ENCODE measurements around the gene FAM174C. TPM values are rescaled to one million over a fixed set of nuclear protein-coding genes. Genes with fewer than 3 reads are reported as not detected.
"Not testable (repeated sequence)": the region's sequence is repeated elsewhere in the genome, so short reads cannot be mapped to it uniquely, and the experiment has no call there.

The FAM174C gene
- total RNA-seq, 4 donors from 2014 or later = 14.2 to 42.2 (median 21.8) TPM

- Histone ChIP-seq H3K27ac (no peak overlapping the region), H3K27me3 (peaks cover 95% of the 10 kb centered on the region)
- WGBS, 2 donors (ENCODE audit: low coverage in 1 of 2) = 74 to 93% methylated on average over 3 of the region's 13 CpGs
Measured at GRCh38 chr19:1316466-1316865, 41.1 kb downstream of the FAM174C start.

GRCh38 chr19:1317274-1318003, 42.1 kb downstream of the FAM174C start:
- no peaks in the 10 kb centered on the region for H3K36me3 ChIP-seq
- TF ChIP-seq POLR2A (IDR thresholded peaks at IDR 0.05) (no peak), POLR2AphosphoS5 (IDR thresholded peaks at IDR 0.05) (no peak), CTCF (IDR thresholded peaks at IDR 0.05) (no peak)
- H3K4me1 ChIP-seq = peaks cover 0 to 10% (median 0%) of the 10 kb centered on the region in 3 donors
- H3K4me3 ChIP-seq = no peak overlapping the region
- 71 to 78% methylated on average over 6 to 12 of the region's 17 CpGs for WGBS, 2 donors (ENCODE audit: low coverage in 1 of 2)
- H3K27ac ChIP-seq = no peak overlapping the region
- peaks cover 95% of the 10 kb centered on the region for H3K27me3 ChIP-seq
- no peaks in the 10 kb centered on the region for H3K9me3 ChIP-seq
- ATAC-seq = no peak

More at GRCh38 chr19:1316466-1316865, 41.1 kb downstream of the FAM174C start:
- H3K9me3 ChIP-seq = no peaks in the 10 kb centered on the region
- H3K36me3 ChIP-seq = no peaks in the 10 kb centered on the region
- no peak overlapping the region for H3K4me3 ChIP-seq
- ATAC-seq = no peak
- peaks cover 0 to 10% (median 0%) of the 10 kb centered on the region in 3 donors for H3K4me1 ChIP-seq
- no peak for TF ChIP-seq CTCF (IDR thresholded peaks at IDR 0.05)
- TF ChIP-seq POLR2AphosphoS5 (IDR thresholded peaks at IDR 0.05) = no peak
- TF ChIP-seq EP300 (IDR thresholded peaks at IDR 0.05) = no peak
- no peak for TF ChIP-seq POLR2A (IDR thresholded peaks at IDR 0.05)

- Histone ChIP-seq H3K36me3 (no peaks in the 10 kb centered on the region), H3K9me3 (no peaks in the 10 kb centered on the region), H3K27me3 (peaks cover 92% of the 10 kb centered on the region), H3K4me1 (peaks cover 0 to 10% (median 0%) of the 10 kb centered on the region in 3 donors), H3K4me3 (no peak overlapping the region), H3K27ac (no peak overlapping the region)
- ATAC-seq = no peak
- TF ChIP-seq POLR2A (IDR thresholded peaks at IDR 0.05) = no peak
- no peak for TF ChIP-seq EP300 (IDR thresholded peaks at IDR 0.05)
- TF ChIP-seq CTCF (IDR thresholded peaks at IDR 0.05) = no peak
- no peak for TF ChIP-seq POLR2AphosphoS5 (IDR thresholded peaks at IDR 0.05)
- WGBS, 2 donors (ENCODE audit: low coverage in 1 of 2) = 27% methylated on average over 23 of the region's 46 CpGs; no CpG with 5 or more reads in 1 of the 2 donors
Measured at GRCh38 chr19:1318678-1319471, 43.5 kb downstream of the FAM174C start.

- H3K36me3 ChIP-seq, H3K27ac ChIP-seq, H3K4me3 ChIP-seq, H3K9me3 ChIP-seq, ATAC-seq: not testable (repeated sequence)
- H3K27me3 ChIP-seq = peaks cover 90% of the 10 kb centered on the region
- 84 to 86% methylated on average over 1 to 3 of the region's 3 CpGs for WGBS, 2 donors (ENCODE audit: low coverage in 1 of 2)
- peaks cover 0 to 21% (median 8%) of the 10 kb centered on the region in 3 donors for H3K4me1 ChIP-seq
Measured at GRCh38 chr19:1320282-1320650, 44.9 kb downstream of the FAM174C start.

- no peaks in the 10 kb centered on the region for H3K36me3 ChIP-seq
- H3K27ac ChIP-seq = no peak overlapping the region
- H3K27me3 ChIP-seq = peaks cover 77% of the 10 kb centered on the region
- no peak for TF ChIP-seq EP300 (IDR thresholded peaks at IDR 0.05)
- H3K4me1 ChIP-seq = peaks cover 0 to 15% (median 8%) of the 10 kb centered on the region in 3 donors
- H3K4me3 ChIP-seq = no peak overlapping the region
- no peaks in the 10 kb centered on the region for H3K9me3 ChIP-seq
- 58% methylated on average over 2 of the region's 9 CpGs; no CpG with 5 or more reads in 1 of the 2 donors for WGBS, 2 donors (ENCODE audit: low coverage in 1 of 2)
- no peak for ATAC-seq
Measured at GRCh38 chr19:1321539-1321938, 46.2 kb downstream of the FAM174C start.
